GM12878 (cell line): ENCODE data around the gene KBTBD4. TPM values are rescaled to one million over a fixed set of nuclear protein-coding genes. Genes with fewer than 3 reads are reported as not detected.

Source experiments
- BCLAF1 ChIP-seq: fragments of 450-650 bp; IDR thresholded peaks from 2 replicates; pipeline ENCODE4 v1.6.1; 2017; ENCODE audit warnings: antibody characterized with exemption, mild to moderate bottlenecking, moderate library complexity
- BRCA1 ChIP-seq: IDR thresholded peaks from 2 replicates; pipeline ENCODE4 v1.6.1; 2011; ENCODE audit warnings: low read depth, low read length, improper control_type of control experiment
- CBFB ChIP-seq: IDR thresholded peaks from 2 replicates; pipeline ENCODE4 v1.6.1; 2016; ENCODE audit warnings: antibody characterized with exemption, low read depth
- EED ChIP-seq: sonication (generic); IDR thresholded peaks from 2 replicates; pipeline ENCODE4 v1.6.1; 2016; ENCODE audit warnings: antibody characterized with exemption, low read depth
- ETV6 ChIP-seq, 2 experiments: fragments of 450-650 bp in 1 of 2; IDR thresholded peaks in 1 of 2; conservative IDR thresholded peaks in 1 of 2; 2 replicates each; pipeline ENCODE4 v1.6.1; 2014; ENCODE audit warnings: antibody characterized with exemption in 1 of 2, borderline replicate concordance in 1 of 2, low read depth in 1 of 2, mild to moderate bottlenecking in 1 of 2, moderate library complexity in 1 of 2
- HDAC2 ChIP-seq: fragments of 200-600 bp; sonication (generic); IDR thresholded peaks from 2 replicates; pipeline ENCODE4 v1.6.1; 2017
- MAX ChIP-seq: IDR thresholded peaks from 2 replicates; pipeline ENCODE4 v1.6.1; 2012; ENCODE audit warnings: low read depth, low read length, improper control_type of control experiment
- NFIC ChIP-seq: IDR thresholded peaks from 2 replicates; pipeline ENCODE4 v1.6.1; 2012; ENCODE audit warnings: low read depth, mild to moderate bottlenecking, inconsistent platforms, low read length, moderate library complexity
- NFYA ChIP-seq: IDR thresholded peaks from 2 replicates; pipeline ENCODE4 v1.6.1; 2011; ENCODE audit warnings: low read depth, mild to moderate bottlenecking, low read length, improper control_type of control experiment, borderline replicate concordance
- NR2C1 ChIP-seq: fragments of 450-650 bp; IDR thresholded peaks from 2 replicates; pipeline ENCODE4 v1.6.1; 2017; ENCODE audit warnings: antibody characterized with exemption, mild to moderate bottlenecking, moderate library complexity
- NRF1 ChIP-seq: conservative IDR thresholded peaks from 2 replicates; pipeline ENCODE4 v1.6.1; 2011; ENCODE audit warnings: mild to moderate bottlenecking, low read depth, low read length, improper control_type of control experiment
- POLR2AphosphoS2 ChIP-seq: IDR thresholded peaks from 2 replicates; pipeline ENCODE4 v1.6.1; 2011; ENCODE audit warnings: low read depth, mild to moderate bottlenecking, low read length, improper control_type of control experiment, moderate library complexity
- RBBP5 ChIP-seq: fragments of 200-600 bp; sonication (generic); conservative IDR thresholded peaks from 2 replicates; pipeline ENCODE4 v1.6.1; 2016
- RELB ChIP-seq: fragments of 450-650 bp; IDR thresholded peaks from 2 replicates; pipeline ENCODE4 v1.6.1; 2017; ENCODE audit warnings: low read depth, mild to moderate bottlenecking, moderate library complexity
- SMAD5 ChIP-seq: IDR thresholded peaks from 2 replicates; pipeline ENCODE4 v1.6.1; 2016; ENCODE audit warnings: antibody characterized with exemption, low read depth
- SREBF2 ChIP-seq: IDR thresholded peaks from 2 replicates; pipeline ENCODE4 v1.6.1; 2012; ENCODE audit warnings: mild to moderate bottlenecking, low read length
- ZNF384 ChIP-seq: IDR thresholded peaks from 2 replicates; pipeline ENCODE4 v1.6.1; 2012; ENCODE audit warnings: low read depth, mild to moderate bottlenecking, low read length, improper control_type of control experiment, borderline replicate concordance
- ZNF592 ChIP-seq: fragments of 450-650 bp; IDR thresholded peaks from 2 replicates; pipeline ENCODE4 v1.6.1; 2017; ENCODE audit warnings: mild to moderate bottlenecking, moderate library complexity
- polyA plus RNA-seq, 11 experiments: library from polyadenylated mRNA; depleted of rRNA in 4 of 11; unstranded in 6 of 11; stranded (reverse) in 5 of 11; fragments of >200 nt; fragmentation: Nextera tagmentation in 4 of 11; fragmentation: Illumina TruSeq in 1 of 11; extraction: Ambion mirVana in 4 of 11; extraction: Trizol in 1 of 11; gene quantifications; 1 replicate in 1 of 11; 2 replicates in 10 of 11; pipeline versions ENCODE4 v1.2.1 to v1.2.3, GENCODE V29; 2011 to 2016; ENCODE audit warnings: inconsistent platforms in 2 of 11, missing spikeins in 2 of 11, low read depth in 1 of 11
- total RNA-seq, 4 experiments: library from RNA; depleted of rRNA in 3 of 4; stranded (reverse); fragments of >200 nt in 3 of 4; fragmentation: Illumina TruSeq in 1 of 4; extraction: Trizol in 1 of 4; gene quantifications; 2 replicates each; pipeline versions ENCODE4 v1.2.1 to v1.2.3, GENCODE V29; 2013 to 2021

KBTBD4 gene
- total and polyA plus RNA-seq, 10 of the 15 experiments (the other 5 are each of a cell fraction or from before 2014, with no cell fraction given): 18.4 to 46.4 (median 25.7) TPM

- no peak for TF ChIP-seq ZNF592
- TF ChIP-seq CBFB: peak; percentile 78; the same call in 1 of the 2 replicates
- TF ChIP-seq RELB: peak; percentile 99
- TF ChIP-seq MAX: peak; percentile 69; the same call in 1 of the 2 replicates
- TF ChIP-seq RBBP5: no peak; the same call in 1 of the 2 replicates
- TF ChIP-seq SREBF2: peak; percentile 82
- no peak for TF ChIP-seq BCLAF1
- peak; percentile 93 for TF ChIP-seq POLR2AphosphoS2
- peak in 1 of 2 experiments; percentile 80; a peak in 2 of 4 replicates for TF ChIP-seq ETV6 (conservative IDR thresholded peaks at IDR 0.05 in 1 of 2, IDR thresholded peaks at IDR 0.05 in 1 of 2; ENCODE audit: borderline replicate concordance in 1 of 2, low read depth in 1 of 2)
- no peak for TF ChIP-seq ZNF384
- TF ChIP-seq NRF1: no peak; the same call in 1 of the 2 replicates
- TF ChIP-seq NR2C1: peak; percentile 84
- TF ChIP-seq NFIC: 0 out of 2 replicates have a peak, but pooled peaks have one; percentile 43
- no peak for TF ChIP-seq BRCA1
- peak; percentile 74; the same call in 1 of the 2 replicates for TF ChIP-seq SMAD5
- TF ChIP-seq EED: peak; percentile 68; the same call in 1 of the 2 replicates
- TF ChIP-seq NFYA: no peak
- TF ChIP-seq HDAC2: 0 out of 2 replicates have a peak, but pooled peaks have one; percentile 51
These were observed at the start of gene KBTBD4, which contains the start of gene NDUFS3 (continued) for GRCh38 chr11:47578524-47579494.
